Panc1 (cell line): Measurements from ENCODE around the gene GPR137B.

ENCODE experiments used
- POLR2AphosphoS5 ChIP-seq: IDR thresholded peaks from 2 replicates; pipeline ENCODE4 v1.6.1; 2012; ENCODE audit warnings: mild to moderate bottlenecking, low read depth, low read length, moderate library complexity
- TCF7L2 ChIP-seq: IDR thresholded peaks from 2 replicates; pipeline ENCODE4 v1.6.1; 2011; ENCODE audit warnings: mild to moderate bottlenecking, low read depth, low read length, inconsistent platforms
- TF ChIP-seq, protein P1 (sequence below): fragments of 450-650 bp; IDR thresholded peaks from 2 replicates; pipeline ENCODE4 v1.5.1; 2017; ENCODE audit warnings: mild to moderate bottlenecking
- TF ChIP-seq, protein P2 (sequence below), 2 experiments: IDR thresholded peaks; 2 replicates each; pipeline ENCODE4 v1.6.1; 2011 to 2012; ENCODE audit warnings: low read depth in 2 of 2, control low read depth in 1 of 2, low read length in 1 of 2, mild to moderate bottlenecking in 1 of 2, moderate library complexity in 1 of 2; ENCODE audit not compliant: insufficient read depth in 1 of 2

DNA sequence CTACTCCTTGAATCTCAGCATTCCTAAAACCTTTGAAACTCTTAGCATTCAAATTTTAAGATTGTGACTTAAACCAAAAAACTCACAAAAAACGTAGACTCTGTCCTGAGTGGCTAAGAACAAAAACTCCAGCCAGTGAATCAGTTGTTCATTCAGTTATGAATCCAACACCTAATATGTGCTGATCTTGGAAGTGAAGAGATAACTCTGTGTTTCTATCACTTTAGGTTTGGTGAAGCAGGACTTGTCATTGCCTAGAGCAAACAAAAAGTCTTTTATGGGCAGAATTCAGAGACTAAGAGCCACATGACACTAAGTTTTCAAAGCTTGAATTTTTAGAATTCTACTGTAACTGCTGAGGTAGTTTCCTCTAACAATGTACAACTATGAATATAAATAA, 10.4 kb upstream of the GPR137B start:
- TF ChIP-seq, protein P1, sequence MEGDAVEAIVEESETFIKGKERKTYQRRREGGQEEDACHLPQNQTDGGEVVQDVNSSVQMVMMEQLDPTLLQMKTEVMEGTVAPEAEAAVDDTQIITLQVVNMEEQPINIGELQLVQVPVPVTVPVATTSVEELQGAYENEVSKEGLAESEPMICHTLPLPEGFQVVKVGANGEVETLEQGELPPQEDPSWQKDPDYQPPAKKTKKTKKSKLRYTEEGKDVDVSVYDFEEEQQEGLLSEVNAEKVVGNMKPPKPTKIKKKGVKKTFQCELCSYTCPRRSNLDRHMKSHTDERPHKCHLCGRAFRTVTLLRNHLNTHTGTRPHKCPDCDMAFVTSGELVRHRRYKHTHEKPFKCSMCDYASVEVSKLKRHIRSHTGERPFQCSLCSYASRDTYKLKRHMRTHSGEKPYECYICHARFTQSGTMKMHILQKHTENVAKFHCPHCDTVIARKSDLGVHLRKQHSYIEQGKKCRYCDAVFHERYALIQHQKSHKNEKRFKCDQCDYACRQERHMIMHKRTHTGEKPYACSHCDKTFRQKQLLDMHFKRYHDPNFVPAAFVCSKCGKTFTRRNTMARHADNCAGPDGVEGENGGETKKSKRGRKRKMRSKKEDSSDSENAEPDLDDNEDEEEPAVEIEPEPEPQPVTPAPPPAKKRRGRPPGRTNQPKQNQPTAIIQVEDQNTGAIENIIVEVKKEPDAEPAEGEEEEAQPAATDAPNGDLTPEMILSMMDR, result no peak
- TF ChIP-seq, protein P2, sequence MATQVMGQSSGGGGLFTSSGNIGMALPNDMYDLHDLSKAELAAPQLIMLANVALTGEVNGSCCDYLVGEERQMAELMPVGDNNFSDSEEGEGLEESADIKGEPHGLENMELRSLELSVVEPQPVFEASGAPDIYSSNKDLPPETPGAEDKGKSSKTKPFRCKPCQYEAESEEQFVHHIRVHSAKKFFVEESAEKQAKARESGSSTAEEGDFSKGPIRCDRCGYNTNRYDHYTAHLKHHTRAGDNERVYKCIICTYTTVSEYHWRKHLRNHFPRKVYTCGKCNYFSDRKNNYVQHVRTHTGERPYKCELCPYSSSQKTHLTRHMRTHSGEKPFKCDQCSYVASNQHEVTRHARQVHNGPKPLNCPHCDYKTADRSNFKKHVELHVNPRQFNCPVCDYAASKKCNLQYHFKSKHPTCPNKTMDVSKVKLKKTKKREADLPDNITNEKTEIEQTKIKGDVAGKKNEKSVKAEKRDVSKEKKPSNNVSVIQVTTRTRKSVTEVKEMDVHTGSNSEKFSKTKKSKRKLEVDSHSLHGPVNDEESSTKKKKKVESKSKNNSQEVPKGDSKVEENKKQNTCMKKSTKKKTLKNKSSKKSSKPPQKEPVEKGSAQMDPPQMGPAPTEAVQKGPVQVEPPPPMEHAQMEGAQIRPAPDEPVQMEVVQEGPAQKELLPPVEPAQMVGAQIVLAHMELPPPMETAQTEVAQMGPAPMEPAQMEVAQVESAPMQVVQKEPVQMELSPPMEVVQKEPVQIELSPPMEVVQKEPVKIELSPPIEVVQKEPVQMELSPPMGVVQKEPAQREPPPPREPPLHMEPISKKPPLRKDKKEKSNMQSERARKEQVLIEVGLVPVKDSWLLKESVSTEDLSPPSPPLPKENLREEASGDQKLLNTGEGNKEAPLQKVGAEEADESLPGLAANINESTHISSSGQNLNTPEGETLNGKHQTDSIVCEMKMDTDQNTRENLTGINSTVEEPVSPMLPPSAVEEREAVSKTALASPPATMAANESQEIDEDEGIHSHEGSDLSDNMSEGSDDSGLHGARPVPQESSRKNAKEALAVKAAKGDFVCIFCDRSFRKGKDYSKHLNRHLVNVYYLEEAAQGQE (IDR thresholded peaks at IDR 0.05; ENCODE audit: insufficient read depth in 1 of 2, low read depth in 2 of 2, low read length in 1 of 2), result no peak
- TF ChIP-seq TCF7L2 (no peak), POLR2AphosphoS5 (no peak)
